ENCODE results near the gene PKN3.

DNA sequence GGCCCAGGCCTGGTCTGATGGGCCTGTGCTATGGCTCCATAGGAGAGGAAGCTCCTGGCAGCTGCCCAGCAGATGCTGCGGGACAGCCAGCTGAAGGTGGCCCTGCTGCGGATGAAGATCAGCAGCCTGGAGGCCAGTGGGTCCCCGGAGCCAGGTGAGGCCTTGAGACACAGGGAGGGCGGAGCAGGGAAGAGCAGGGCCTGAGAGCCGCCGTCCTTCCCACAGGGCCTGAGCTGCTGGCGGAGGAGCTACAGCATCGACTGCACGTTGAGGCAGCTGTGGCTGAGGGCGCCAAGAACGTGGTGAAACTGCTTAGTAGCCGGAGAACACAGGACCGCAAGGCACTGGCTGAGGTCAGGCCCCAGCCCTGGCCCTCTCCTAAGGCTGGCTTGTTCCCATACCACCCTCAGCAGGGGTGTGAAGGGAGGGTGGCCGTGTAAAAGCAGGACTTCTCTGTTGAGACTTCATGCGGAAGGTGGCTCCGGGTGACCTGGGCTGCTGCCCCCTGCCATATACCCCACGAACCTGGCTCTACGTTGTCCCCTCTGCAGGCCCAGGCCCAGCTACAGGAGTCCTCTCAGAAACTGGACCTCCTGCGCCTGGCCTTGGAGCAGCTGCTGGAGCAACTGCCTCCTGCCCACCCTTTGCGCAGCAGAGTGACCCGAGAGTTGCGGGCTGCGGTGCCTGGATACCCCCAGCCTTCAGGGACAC, 4.5 kb downstream of the PKN3 start:
- TF ChIP-seq ZNF17 (CRISPR knock-in tag; IDR thresholded peaks at IDR 0.05) (no peak), ZNF274 (CRISPR knock-in tag; IDR thresholded peaks at IDR 0.05) (no peak), CTCF (CRISPR knock-in tag; IDR thresholded peaks at IDR 0.05) (no peak), ZFP36 (IDR thresholded peaks at IDR 0.05; ENCODE audit: borderline replicate concordance, low read depth, low read length, partially characterized antibody) (no peak), ZFP36L2 (CRISPR knock-in tag; IDR thresholded peaks at IDR 0.05) (no peak), EZH2 (conservative IDR thresholded peaks at IDR 0.05; ENCODE audit: low read depth, low read length) (no peak)
- TF ChIP-seq, protein P1, sequence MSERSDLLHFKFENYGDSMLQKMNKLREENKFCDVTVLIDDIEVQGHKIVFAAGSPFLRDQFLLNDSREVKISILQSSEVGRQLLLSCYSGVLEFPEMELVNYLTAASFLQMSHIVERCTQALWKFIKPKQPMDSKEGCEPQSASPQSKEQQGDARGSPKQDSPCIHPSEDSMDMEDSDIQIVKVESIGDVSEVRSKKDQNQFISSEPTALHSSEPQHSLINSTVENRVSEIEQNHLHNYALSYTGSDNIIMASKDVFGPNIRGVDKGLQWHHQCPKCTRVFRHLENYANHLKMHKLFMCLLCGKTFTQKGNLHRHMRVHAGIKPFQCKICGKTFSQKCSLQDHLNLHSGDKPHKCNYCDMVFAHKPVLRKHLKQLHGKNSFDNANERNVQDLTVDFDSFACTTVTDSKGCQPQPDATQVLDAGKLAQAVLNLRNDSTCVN (CRISPR knock-in tag; IDR thresholded peaks at IDR 0.05; ENCODE audit: borderline replicate concordance): no peak
